CD14-positive monocyte (primary cell): Measurements from ENCODE around the gene GDPGP1. TPM values are rescaled to one million over a fixed set of nuclear protein-coding genes. Genes with fewer than 3 reads are reported as not detected.

Source experiments
- DNase-seq, 3 donors: peaks; one replicate each; pipeline ENCODE4 v3.0.0-alpha.2; 2011 to 2022
- H2AFZ ChIP-seq: 2 replicates; pipeline ENCODE4 v1.6.0; 2012; ENCODE audit warnings: mild to moderate bottlenecking, low read depth, low read length, inconsistent platforms; ENCODE audit not compliant: insufficient read depth, poor library complexity, severe bottlenecking
- H3K27ac ChIP-seq, 2 donors: 1 replicate in 1 of 2; 2 replicates in 1 of 2; pipeline ENCODE4 v1.5.1; 2012 to 2013; ENCODE audit warnings: low read length in 2 of 2, control low read depth in 1 of 2, inconsistent platforms in 1 of 2, low read depth in 1 of 2, mild to moderate bottlenecking in 1 of 2
- H3K27me3 ChIP-seq, 2 donors: one replicate each; pipeline versions ENCODE4 v1.6.0 to v1.6.1; 2011 to 2013; ENCODE audit warnings: low read length in 2 of 2; ENCODE audit not compliant: control insufficient read depth in 2 of 2, insufficient read depth in 2 of 2
- H3K36me3 ChIP-seq, 2 donors: replicated peaks in 1 of 2; 1 replicate in 1 of 2; 2 replicates in 1 of 2; pipeline versions ENCODE4 v1.5.1 to v1.6.1; 2012 to 2013; ENCODE audit warnings: low read length in 2 of 2, control low read depth in 1 of 2, inconsistent platforms in 1 of 2, mild to moderate bottlenecking in 1 of 2; ENCODE audit not compliant: insufficient read depth in 2 of 2, control insufficient read depth in 1 of 2
- H3K4me1 ChIP-seq, 2 donors: 1 replicate in 1 of 2; 2 replicates in 1 of 2; pipeline versions ENCODE4 v1.5.1 to v1.6.1; 2012 to 2013; ENCODE audit warnings: low read length in 2 of 2, control low read depth in 1 of 2, inconsistent platforms in 1 of 2, mild to moderate bottlenecking in 1 of 2, moderate library complexity in 1 of 2; ENCODE audit not compliant: insufficient read depth in 2 of 2, control insufficient read depth in 1 of 2
- H3K4me2 ChIP-seq: replicated peaks from 2 replicates; pipeline ENCODE3; 2012; ENCODE audit warnings: low read length, moderate library complexity, mild to moderate bottlenecking; ENCODE audit not compliant: poor library complexity, severe bottlenecking; ENCODE audit errors: extremely low read depth
- H3K4me3 ChIP-seq, 3 experiments: fragments of 200-600 bp in 1 of 3; sonication (generic) in 1 of 3; replicated peaks in 1 of 3; 1 replicate in 2 of 3; 2 replicates in 1 of 3; pipeline ENCODE4 v1.5.1; 2011 to 2013; ENCODE audit warnings: low read length in 3 of 3, mild to moderate bottlenecking in 3 of 3, control low read depth in 2 of 3, low read depth in 2 of 3, inconsistent platforms in 1 of 3, moderate library complexity in 1 of 3
- H3K79me2 ChIP-seq: 2 replicates; pipeline ENCODE4 v1.6.0; 2012; ENCODE audit warnings: mild to moderate bottlenecking, control low read depth, inconsistent platforms, low read length, moderate library complexity; ENCODE audit not compliant: insufficient read depth
- H3K9ac ChIP-seq: 2 replicates; pipeline ENCODE4 v1.6.0; 2017; ENCODE audit warnings: low read length, mild to moderate bottlenecking; ENCODE audit not compliant: insufficient read depth, poor library complexity, severe bottlenecking
- H3K9me3 ChIP-seq, 2 donors: replicated peaks in 1 of 2; 1 replicate in 1 of 2; 2 replicates in 1 of 2; pipeline versions ENCODE4 v1.5.1 to v1.6.1; 2012 to 2013; ENCODE audit warnings: low read length in 2 of 2, control low read depth in 1 of 2; ENCODE audit not compliant: control insufficient read depth in 1 of 2, insufficient read depth in 1 of 2
- H4K20me1 ChIP-seq: 2 replicates; pipeline ENCODE4 v1.6.0; 2012; ENCODE audit warnings: mild to moderate bottlenecking, low read length, control low read depth, moderate library complexity; ENCODE audit not compliant: insufficient read depth
- H3K27ac Mint-ChIP-seq, 7 donors: one replicate each; pipeline ENCODE4 v1.8.0; 2020; ENCODE audit warnings: mild to moderate bottlenecking in 7 of 7, mixed read lengths in 7 of 7, moderate library complexity in 6 of 7, inconsistent platforms in 2 of 7
- H3K27me3 Mint-ChIP-seq, 3 donors: one replicate each; pipeline ENCODE4 v1.8.0; 2021 to 2022; ENCODE audit warnings: low read depth in 3 of 3, mild to moderate bottlenecking in 3 of 3, mixed read lengths in 3 of 3, moderate library complexity in 3 of 3, inconsistent platforms in 1 of 3
- H3K36me3 Mint-ChIP-seq, 2 donors: one replicate each; pipeline ENCODE4 v1.8.0; 2020; ENCODE audit warnings: mixed read lengths in 2 of 2, inconsistent platforms in 1 of 2, mild to moderate bottlenecking in 1 of 2
- H3K4me1 Mint-ChIP-seq: one replicate; pipeline ENCODE4 v1.8.0; 2020; ENCODE audit warnings: mild to moderate bottlenecking, mixed read lengths
- H3K4me3 Mint-ChIP-seq, 2 donors: one replicate each; pipeline ENCODE4 v1.8.0; 2020; ENCODE audit warnings: mild to moderate bottlenecking in 2 of 2, mixed read lengths in 2 of 2, moderate library complexity in 1 of 2
- H3K9me3 Mint-ChIP-seq, 7 donors: one replicate each; pipeline ENCODE4 v1.8.0; 2020 to 2022; ENCODE audit warnings: mixed read lengths in 7 of 7, mild to moderate bottlenecking in 6 of 7, moderate library complexity in 6 of 7, inconsistent platforms in 2 of 7
- CTCF ChIP-seq: fragments of 200-600 bp; IDR thresholded peaks from one replicate; pipeline ENCODE4 v1.8.0; 2022; ENCODE audit warnings: antibody characterized with exemption, mild to moderate bottlenecking
- WGBS: methylation state at CpG from one replicate; pipeline ENCODE4 v1.1.5; 2013; ENCODE audit warnings: missing lambda C conversion rate; ENCODE audit not compliant: insufficient coverage; 5-methylcytosine and 5-hydroxymethylcytosine counted together
- intact Hi-C, 2 donors: fragments of 100-400 bp; cut with micrococcal nuclease; formaldehyde crosslinking; loops; one replicate each; pipeline versions ENCODE4 v1.15.0 to v1.15.1; 2023
- polyA plus RNA-seq, 3 donors: library from polyadenylated mRNA; depleted of rRNA in 1 of 3; unstranded in 2 of 3; stranded (reverse) in 1 of 3; fragments of 300-500 nt in 2 of 3; fragments of >200 nt in 1 of 3; fragmentation: Illumina TruSeq in 2 of 3; gene quantifications; 1 replicate in 2 of 3; 2 replicates in 1 of 3; pipeline ENCODE4 v1.2.3, GENCODE V29; 2012 to 2021

GDPGP1 gene
- polyA plus RNA-seq, 3 donors: 0.53 to 3.3 (median 0.91) TPM

- Histone ChIP-seq H3K27me3 (no peaks in the 10 kb centered on the region), H4K20me1 (peaks cover 68% of the 10 kb centered on the region), H3K9ac (no peak overlapping the region), H3K27ac (no peak overlapping the region), H3K79me2 (peaks cover 16% of the 10 kb centered on the region), H3K9me3 (no peaks in the 10 kb centered on the region), H3K4me2 (no peak overlapping the region), H2AFZ (no peak overlapping the region), H3K4me3 (no peak overlapping the region), H3K4me1 (peaks cover 24 to 25% of the 10 kb centered on the region in 2 donors), H3K36me3 (peaks cover 82 to 83% of the 10 kb centered on the region in 2 donors)
- Mint-ChIP-seq H3K4me3 (no peak overlapping the region), H3K27ac (peak overlapping the region in 1 of 7 donors; percentile 21), H3K27me3 (no peaks in the 10 kb centered on the region), H3K4me1 (peaks cover 24% of the 10 kb centered on the region), H3K9me3 (peaks cover 0 to 1% (median 0%) of the 10 kb centered on the region in 7 donors), H3K36me3 (peaks cover 79 to 91% of the 10 kb centered on the region in 2 donors)
- intact Hi-C loops: no loop called here
- no peak for TF ChIP-seq CTCF
- WGBS: 92% methylated on average over 2 of the region's 7 CpGs
- DNase-seq: no peak
Measured at GRCh38 chr15:90227336-90227735, 6.7 kb upstream of the GDPGP1 start.

GRCh38 chr15:90227816-90228772, 5.9 kb upstream of the GDPGP1 start:
- Histone ChIP-seq H3K36me3 (peaks cover 74 to 77% of the 10 kb centered on the region in 2 donors), H3K4me3 (no peak overlapping the region), H3K9ac (no peak overlapping the region), H2AFZ (no peak overlapping the region), H3K79me2 (peaks cover 23% of the 10 kb centered on the region), H3K9me3 (no peaks in the 10 kb centered on the region), H3K27ac (no peak overlapping the region), H3K27me3 (no peaks in the 10 kb centered on the region), H4K20me1 (peaks cover 72% of the 10 kb centered on the region), H3K4me2 (no peak overlapping the region), H3K4me1 (peaks cover 32% of the 10 kb centered on the region in 2 donors)
- Mint-ChIP-seq H3K9me3 (peaks cover 0 to 1% (median 0%) of the 10 kb centered on the region in 7 donors), H3K4me3 (no peak overlapping the region), H3K4me1 (peaks cover 32% of the 10 kb centered on the region), H3K27ac (peak overlapping the region in 2 of 7 donors; percentile 40 to 73), H3K36me3 (peaks cover 75 to 88% of the 10 kb centered on the region in 2 donors), H3K27me3 (no peaks in the 10 kb centered on the region)
- no peak for DNase-seq
- TF ChIP-seq CTCF: no peak
- intact Hi-C loops: no loop called here
- 94% methylated on average over 36 of the region's 38 CpGs for WGBS
